HG02885 (cell line): ENCODE measurements around the gene SEC14L1.
"Not testable (repeated sequence)": the region's sequence is repeated elsewhere in the genome, so short reads cannot be mapped to it uniquely, and the experiment has no call there.

Experiments
- ATAC-seq: cut with Tn5 transposase; IDR thresholded peaks from one replicate; pipeline ENCODE4 v1.9.1; 2021; ENCODE audit warnings: mild to moderate bottlenecking; ENCODE audit not compliant: unreplicated experiment, poor library complexity

The SEC14L1 gene

GRCh38 chr17:77254951-77255825 lies 114.4 kb downstream of the SEC14L1 start:
- no peak for ATAC-seq

GRCh38 chr17:77255970-77256369 lies 115.2 kb downstream of the SEC14L1 start:
- ATAC-seq, result not testable (repeated sequence)

- ATAC-seq, result no peak
Observed at GRCh38 chr17:77256710-77257109, 115.9 kb downstream of the SEC14L1 start.

GRCh38 chr17:77257169-77257568 lies 116.4 kb downstream of the SEC14L1 start:
- no peak for ATAC-seq

- no peak for ATAC-seq
Observed at GRCh38 chr17:77257596-77258458, 117.1 kb downstream of the SEC14L1 start.

DNA sequence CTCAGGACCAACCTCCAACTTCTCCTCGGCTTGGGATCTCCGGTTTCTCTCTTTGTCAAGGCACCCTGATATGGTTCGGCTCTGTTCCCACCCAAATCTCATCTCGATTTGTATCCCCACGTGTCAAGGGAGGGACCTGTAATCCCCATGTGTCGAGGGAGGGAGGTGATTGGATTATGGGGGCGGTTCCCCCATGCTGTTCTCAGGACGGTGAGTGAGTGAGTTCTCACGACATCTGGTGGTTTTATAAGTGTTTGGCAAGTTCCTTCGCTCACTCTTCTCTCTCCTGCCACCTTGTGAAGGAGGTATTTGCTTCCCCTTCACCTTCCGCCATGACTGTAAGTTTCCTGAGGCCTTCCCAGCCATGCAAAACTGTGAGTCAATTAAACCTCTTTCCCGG lies 117.9 kb downstream of the SEC14L1 start:
- no peak for ATAC-seq

GRCh38 chr17:77264617-77265230 lies 124.0 kb downstream of the SEC14L1 start:
- ATAC-seq, result no peak

DNA sequence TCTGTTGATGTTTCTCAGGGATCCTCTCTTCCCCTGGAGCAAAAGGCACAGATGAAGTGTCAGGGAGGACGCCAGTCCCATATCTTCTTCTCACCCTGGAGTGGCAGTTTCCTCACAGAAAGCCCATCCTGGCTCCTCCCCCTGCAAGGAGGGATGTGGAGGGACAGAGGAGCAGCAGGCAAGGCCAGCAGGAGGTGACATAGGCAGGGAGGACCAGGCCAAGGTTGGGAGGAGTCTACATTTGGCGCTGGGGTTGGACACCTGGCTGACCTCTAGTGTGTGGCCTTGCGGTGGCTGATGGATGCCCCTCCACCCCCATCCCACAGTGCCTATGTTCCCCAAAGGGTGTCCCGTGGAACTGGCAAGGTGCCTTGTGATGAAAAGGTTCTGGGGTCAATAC lies 125.4 kb downstream of the SEC14L1 start:
- ATAC-seq, result no peak
